Right renal pelvis (tissue), 4 donors: Measurements from ENCODE around the gene TRDN. TPM values are rescaled to one million over a fixed set of nuclear protein-coding genes. Genes with fewer than 3 reads are reported as not detected.

Experiments used
- DNase-seq, 4 donors: peaks; one replicate each; pipeline ENCODE4 v3.0.0-alpha.2; 2013; ENCODE audit warnings: low read depth in 4 of 4, low spot score in 3 of 4, missing footprints in 1 of 4
- polyA plus RNA-seq, 4 donors: library from polyadenylated mRNA; unstranded; fragments of 120-200 nt; gene quantifications; one replicate each; pipeline ENCODE4 v1.2.1, GENCODE V29; 2013; ENCODE audit not compliant: insufficient read length in 4 of 4

The TRDN gene
- polyA plus RNA-seq, 4 donors: 1.8 to 3.8 (median 3.2) TPM

- DNase-seq: no peak
Observed at GRCh38 chr6:123210645-123211044, 426.1 kb downstream of the TRDN start.

- no peak for DNase-seq
Observed at GRCh38 chr6:123207967-123208510, 428.7 kb downstream of the TRDN start.

- no peak for DNase-seq
Observed at GRCh38 chr6:123203928-123204327, 432.8 kb downstream of the TRDN start.

GRCh38 chr6:123201869-123202372, 434.8 kb downstream of the TRDN start:
- no peak for DNase-seq

- no peak for DNase-seq
Observed at GRCh38 chr6:123193298-123193697, 443.5 kb downstream of the TRDN start.

GRCh38 chr6:123189816-123190215, 446.9 kb downstream of the TRDN start:
- no peak for DNase-seq

- no peak for DNase-seq
Observed at GRCh38 chr6:123182998-123183397, 453.8 kb downstream of the TRDN start.

- DNase-seq: no peak
Observed at GRCh38 chr6:123176706-123177105, 460.0 kb downstream of the TRDN start.

- no peak for DNase-seq
Observed at GRCh38 chr6:123171341-123172115, 465.2 kb downstream of the TRDN start.

GRCh38 chr6:123169774-123170095, 467.0 kb downstream of the TRDN start:
- DNase-seq: no peak

- DNase-seq: no peak
Observed at GRCh38 chr6:123168892-123169773, 467.6 kb downstream of the TRDN start.

- no peak for DNase-seq
Observed at GRCh38 chr6:123168466-123168865, 468.3 kb downstream of the TRDN start.

Other genes with a start within 250 kb of the TRDN start
- 10 to 100 TPM; 16.1 to 34.6 (median 23.6) TPM for gene NKAIN2, start 166.9 kb upstream of the TRDN start, polyA plus RNA-seq